IMR-90 (cell line): ENCODE results near the gene COMP. TPM values are rescaled to one million over a fixed set of nuclear protein-coding genes. Genes with fewer than 3 reads are reported as not detected.

Experiments used
- ATAC-seq: fragments of 200-7000 bp; cut with Tn5 transposase; 2 replicates; pipeline ENCODE4 v1.9.1; 2020; ENCODE audit warnings: low read depth, mild to moderate bottlenecking, moderate library complexity
- BruUV-seq: library from RNA; stranded (reverse); fragments of 400-500 nt; replicated peaks from 2 replicates; lab custom pipeline; 2021; lab: Mats Ljungman, UMichigan
- CTCF ChIA-PET: fragments of 300-600 bp; formaldehyde crosslinking; extraction: SDS; loops from one replicate; lab custom pipeline; 2021; ENCODE audit warnings: antibody characterized with exemption; lab: Yijun Ruan, JAX
- POLR2A ChIA-PET: fragments of 300-600 bp; sonication (Branson Sonifier 250); formaldehyde crosslinking; loops from one replicate; lab custom pipeline; 2022; ENCODE audit warnings: antibody characterized with exemption; ENCODE audit not compliant: unreplicated experiment; lab: Charles Lee
- DNase-seq: peaks from one replicate; pipeline ENCODE4 v3.0.0; 2013
- H2AFZ ChIP-seq: replicated peaks from 2 replicates; pipeline ENCODE3; 2013; ENCODE audit warnings: low read length, mild to moderate bottlenecking; ENCODE audit not compliant: poor library complexity
- H2AK5ac ChIP-seq: 2 replicates; pipeline ENCODE4 v1.6.1; 2013; ENCODE audit warnings: low read depth, low read length, inconsistent platforms
- H2AK9ac ChIP-seq: replicated peaks from 2 replicates; pipeline ENCODE3; 2013; ENCODE audit warnings: mild to moderate bottlenecking, low read depth, low read length, moderate library complexity; ENCODE audit not compliant: poor library complexity
- H2BK120ac ChIP-seq: 2 replicates; pipeline ENCODE4 v1.6.1; 2013; ENCODE audit warnings: low read depth, low read length, inconsistent platforms
- H2BK15ac ChIP-seq: 3 replicates; pipeline ENCODE4 v1.6.1; 2013; ENCODE audit warnings: low read depth, low read length, inconsistent platforms
- H2BK20ac ChIP-seq: 2 replicates; pipeline ENCODE4 v1.6.1; 2013; ENCODE audit warnings: low read depth, mild to moderate bottlenecking, inconsistent platforms, low read length, moderate library complexity
- H2BK5ac ChIP-seq: 2 replicates; pipeline ENCODE4 v1.6.1; 2013; ENCODE audit warnings: mild to moderate bottlenecking, low read depth, low read length, inconsistent platforms; ENCODE audit not compliant: poor library complexity, severe bottlenecking
- H3K14ac ChIP-seq: replicated peaks from 2 replicates; pipeline ENCODE4 v1.6.1; 2013; ENCODE audit warnings: low read depth, low read length, inconsistent platforms
- H3K18ac ChIP-seq: 2 replicates; pipeline ENCODE4 v1.6.1; 2013; ENCODE audit warnings: low read depth, low read length, control low read depth
- H3K23ac ChIP-seq: 2 replicates; pipeline ENCODE4 v1.6.1; 2013; ENCODE audit warnings: low read depth, low read length, inconsistent platforms
- H3K27ac ChIP-seq: 2 replicates; pipeline ENCODE4 v1.5.1; 2013; ENCODE audit warnings: mild to moderate bottlenecking, control low read depth, low read length; ENCODE audit not compliant: insufficient read depth
- H3K27me3 ChIP-seq: 2 replicates; pipeline ENCODE4 v1.6.1; 2013; ENCODE audit warnings: low read length; ENCODE audit not compliant: control insufficient read depth, insufficient read depth
- H3K36me3 ChIP-seq: 2 replicates; pipeline ENCODE4 v1.6.1; 2013; ENCODE audit warnings: low read length, mixed read lengths; ENCODE audit not compliant: control insufficient read depth, insufficient read depth
- H3K4ac ChIP-seq: 2 replicates; pipeline ENCODE4 v1.6.1; 2013; ENCODE audit warnings: low read depth, low read length, inconsistent platforms
- H3K4me1 ChIP-seq: 2 replicates; pipeline ENCODE4 v1.6.1; 2013; ENCODE audit warnings: low read length, mixed read lengths; ENCODE audit not compliant: control insufficient read depth, insufficient read depth
- H3K4me2 ChIP-seq: 2 replicates; pipeline ENCODE4 v1.6.1; 2013; ENCODE audit warnings: low read depth, mild to moderate bottlenecking, control low read depth, low read length, moderate library complexity
- H3K4me3 ChIP-seq: 2 replicates; pipeline ENCODE4 v1.5.1; 2013; ENCODE audit warnings: low read depth, mild to moderate bottlenecking, control low read depth, low read length, moderate library complexity; ENCODE audit not compliant: insufficient read depth
- H3K56ac ChIP-seq: 2 replicates; pipeline ENCODE4 v1.6.1; 2013; ENCODE audit warnings: low read length, inconsistent platforms; ENCODE audit not compliant: insufficient read depth; ENCODE audit errors: extremely low read depth
- H3K79me1 ChIP-seq, 2 experiments: 2 replicates each; pipeline ENCODE4 v1.6.1; 2013; ENCODE audit warnings: low read length in 2 of 2, inconsistent platforms in 1 of 2, low read depth in 1 of 2
- H3K9ac ChIP-seq: 2 replicates; pipeline ENCODE4 v1.6.1; 2013; ENCODE audit warnings: low read depth, low read length, control low read depth
- H3K9me1 ChIP-seq: 2 replicates; pipeline ENCODE4 v1.6.1; 2013; ENCODE audit warnings: low read length, inconsistent platforms; ENCODE audit not compliant: insufficient read depth
- H3K9me3 ChIP-seq: 2 replicates; pipeline ENCODE4 v1.6.1; 2013; ENCODE audit warnings: low read length; ENCODE audit not compliant: control insufficient read depth, insufficient read depth
- H4K20me1 ChIP-seq: 2 replicates; pipeline ENCODE4 v1.6.1; 2013; ENCODE audit warnings: low read length, inconsistent platforms; ENCODE audit not compliant: insufficient read depth
- H4K5ac ChIP-seq: 2 replicates; pipeline ENCODE4 v1.6.1; 2013; ENCODE audit warnings: mild to moderate bottlenecking, low read depth, low read length, control low read depth
- H4K8ac ChIP-seq, 2 experiments: 2 replicates each; pipeline ENCODE4 v1.6.1; 2013; ENCODE audit warnings: low read depth in 2 of 2, low read length in 2 of 2, control low read depth in 1 of 2, inconsistent platforms in 1 of 2
- H4K91ac ChIP-seq: 2 replicates; pipeline ENCODE4 v1.6.1; 2013; ENCODE audit warnings: low read depth, low read length, inconsistent platforms; ENCODE audit not compliant: insufficient read depth
- BHLHE40 ChIP-seq: fragments of 150-350 bp; IDR thresholded peaks from 2 replicates; pipeline ENCODE4 v1.6.1; 2016; ENCODE audit warnings: mild to moderate bottlenecking, low read depth, low read length
- CEBPB ChIP-seq: IDR thresholded peaks from 2 replicates; pipeline ENCODE4 v1.6.1; 2012; ENCODE audit warnings: low read depth, low read length, improper control_type of control experiment
- FOS ChIP-seq: fragments of 150-350 bp; IDR thresholded peaks from 2 replicates; pipeline ENCODE4 v1.6.1; 2016; ENCODE audit warnings: low read depth, low read length
- MAZ ChIP-seq: IDR thresholded peaks from 2 replicates; pipeline ENCODE4 v1.6.1; 2012; ENCODE audit warnings: low read depth, mild to moderate bottlenecking, low read length, improper control_type of control experiment, moderate library complexity, borderline replicate concordance
- MXI1 ChIP-seq: IDR thresholded peaks from 2 replicates; pipeline ENCODE4 v1.6.1; 2012; ENCODE audit warnings: low read depth, mild to moderate bottlenecking, low read length, moderate library complexity, borderline replicate concordance
- NFE2L2 ChIP-seq: fragments of 150-350 bp; IDR thresholded peaks from 2 replicates; pipeline ENCODE4 v1.6.1; 2016; ENCODE audit warnings: low read depth, mild to moderate bottlenecking, low read length
- POLR2A ChIP-seq: IDR thresholded peaks from 2 replicates; pipeline ENCODE4 v1.6.1; 2012; ENCODE audit warnings: mild to moderate bottlenecking, low read depth, low read length
- RAD21 ChIP-seq: IDR thresholded peaks from 2 replicates; pipeline ENCODE4 v1.6.1; 2012; ENCODE audit warnings: low read length, improper control_type of control experiment
- RCOR1 ChIP-seq: IDR thresholded peaks from 2 replicates; pipeline ENCODE4 v1.6.1; 2012; ENCODE audit warnings: mild to moderate bottlenecking, low read length, improper control_type of control experiment; ENCODE audit not compliant: insufficient replicate concordance
- RFX5 ChIP-seq: IDR thresholded peaks from 2 replicates; pipeline ENCODE4 v1.8.0; 2012; ENCODE audit warnings: low read depth, mild to moderate bottlenecking, low read length, moderate library complexity
- WGBS, 2 experiments: methylation state at CpG; one replicate each; pipeline versions ENCODE4 v1.1.5 to v1.1.7; 2013; ENCODE audit warnings: missing lambda C conversion rate in 2 of 2; ENCODE audit not compliant: insufficient read length in 1 of 2; ENCODE audit errors: extremely low coverage in 2 of 2; 5-methylcytosine and 5-hydroxymethylcytosine counted together
- dilution Hi-C: fragments of 300-500 bp; cut with HindIII; formaldehyde crosslinking; loops from one replicate; pipeline ENCODE4 v1.14.3; 2018; ENCODE audit warnings: low sequenced_read_pairs; ENCODE audit not compliant: unreplicated experiment
- in situ Hi-C: fragments of 300-500 bp; cut with MboI; formaldehyde crosslinking; loops from 3 replicates; pipeline ENCODE4 v1.14.3; 2019; ENCODE audit warnings: low sequenced_read_pairs, inconsistent platforms, mixed read lengths
- intact Hi-C: fragments of 100-400 bp; cut with micrococcal nuclease; formaldehyde crosslinking; loops from 2 replicates; pipeline ENCODE4 v1.10.0; 2022
- polyA plus RNA-seq, 3 experiments: library from polyadenylated mRNA; depleted of rRNA; stranded (reverse); fragments of >200 nt; gene quantifications; 2 replicates each; pipeline ENCODE4 v1.2.3, GENCODE V29; 2012; ENCODE audit warnings: low replicate concordance in 1 of 3
- total RNA-seq: library from RNA; depleted of rRNA; stranded (reverse); fragments of >200 nt; gene quantifications from 2 replicates; pipeline ENCODE4 v1.2.3, GENCODE V29; 2012
- TF ChIP-seq, protein P1 (sequence below): conservative IDR thresholded peaks from 2 replicates; pipeline ENCODE4 v1.5.1; 2012; ENCODE audit warnings: mild to moderate bottlenecking, low read depth, low read length, improper control_type of control experiment
- TF ChIP-seq, protein P2 (sequence below): fragments of 150-350 bp; IDR thresholded peaks from 2 replicates; pipeline ENCODE4 v1.6.1; 2017; ENCODE audit warnings: mild to moderate bottlenecking, antibody characterized with exemption, low read length, low read depth
- TF ChIP-seq, protein P3 (sequence below): fragments of 150-350 bp; IDR thresholded peaks from 2 replicates; pipeline ENCODE4 v1.6.1; 2016; ENCODE audit warnings: low read depth, mild to moderate bottlenecking, low read length, moderate library complexity, borderline replicate concordance

COMP gene
- total and polyA plus RNA-seq, 2 of the 4 experiments (the other 2 are of a cell fraction), result under 0.01 to 0.43 TPM

DNA sequence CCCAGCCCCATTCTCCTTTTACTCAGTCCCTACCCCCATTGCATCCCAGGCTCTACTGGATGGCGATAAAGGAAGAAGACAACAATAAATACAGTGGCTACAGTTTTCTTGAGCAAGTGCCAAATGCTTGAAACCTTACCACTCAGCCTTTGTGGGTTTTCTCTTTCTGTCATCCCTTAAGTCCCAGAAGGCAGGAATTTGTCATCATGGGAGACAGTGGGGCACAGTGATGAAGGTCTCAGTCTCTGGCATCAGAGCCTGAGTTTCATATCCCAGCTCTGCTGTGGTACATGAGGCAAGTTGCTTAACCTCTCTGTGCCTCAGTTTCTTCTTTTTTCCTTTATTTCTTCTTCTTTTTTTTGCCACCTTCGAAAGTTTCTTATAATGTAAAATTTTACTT is 5.1 kb upstream of the COMP start:
- TF ChIP-seq CEBPB (no peak), RAD21 (no peak), BHLHE40 (no peak), MAZ (no peak), POLR2A (no peak), RCOR1 (no peak), MXI1 (no peak), NFE2L2 (no peak), RFX5 (no peak), FOS (no peak)
- TF ChIP-seq, protein P1, sequence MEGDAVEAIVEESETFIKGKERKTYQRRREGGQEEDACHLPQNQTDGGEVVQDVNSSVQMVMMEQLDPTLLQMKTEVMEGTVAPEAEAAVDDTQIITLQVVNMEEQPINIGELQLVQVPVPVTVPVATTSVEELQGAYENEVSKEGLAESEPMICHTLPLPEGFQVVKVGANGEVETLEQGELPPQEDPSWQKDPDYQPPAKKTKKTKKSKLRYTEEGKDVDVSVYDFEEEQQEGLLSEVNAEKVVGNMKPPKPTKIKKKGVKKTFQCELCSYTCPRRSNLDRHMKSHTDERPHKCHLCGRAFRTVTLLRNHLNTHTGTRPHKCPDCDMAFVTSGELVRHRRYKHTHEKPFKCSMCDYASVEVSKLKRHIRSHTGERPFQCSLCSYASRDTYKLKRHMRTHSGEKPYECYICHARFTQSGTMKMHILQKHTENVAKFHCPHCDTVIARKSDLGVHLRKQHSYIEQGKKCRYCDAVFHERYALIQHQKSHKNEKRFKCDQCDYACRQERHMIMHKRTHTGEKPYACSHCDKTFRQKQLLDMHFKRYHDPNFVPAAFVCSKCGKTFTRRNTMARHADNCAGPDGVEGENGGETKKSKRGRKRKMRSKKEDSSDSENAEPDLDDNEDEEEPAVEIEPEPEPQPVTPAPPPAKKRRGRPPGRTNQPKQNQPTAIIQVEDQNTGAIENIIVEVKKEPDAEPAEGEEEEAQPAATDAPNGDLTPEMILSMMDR, result no peak
- TF ChIP-seq, protein P2, sequence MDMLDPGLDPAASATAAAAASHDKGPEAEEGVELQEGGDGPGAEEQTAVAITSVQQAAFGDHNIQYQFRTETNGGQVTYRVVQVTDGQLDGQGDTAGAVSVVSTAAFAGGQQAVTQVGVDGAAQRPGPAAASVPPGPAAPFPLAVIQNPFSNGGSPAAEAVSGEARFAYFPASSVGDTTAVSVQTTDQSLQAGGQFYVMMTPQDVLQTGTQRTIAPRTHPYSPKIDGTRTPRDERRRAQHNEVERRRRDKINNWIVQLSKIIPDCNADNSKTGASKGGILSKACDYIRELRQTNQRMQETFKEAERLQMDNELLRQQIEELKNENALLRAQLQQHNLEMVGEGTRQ, result no peak
- TF ChIP-seq, protein P3, sequence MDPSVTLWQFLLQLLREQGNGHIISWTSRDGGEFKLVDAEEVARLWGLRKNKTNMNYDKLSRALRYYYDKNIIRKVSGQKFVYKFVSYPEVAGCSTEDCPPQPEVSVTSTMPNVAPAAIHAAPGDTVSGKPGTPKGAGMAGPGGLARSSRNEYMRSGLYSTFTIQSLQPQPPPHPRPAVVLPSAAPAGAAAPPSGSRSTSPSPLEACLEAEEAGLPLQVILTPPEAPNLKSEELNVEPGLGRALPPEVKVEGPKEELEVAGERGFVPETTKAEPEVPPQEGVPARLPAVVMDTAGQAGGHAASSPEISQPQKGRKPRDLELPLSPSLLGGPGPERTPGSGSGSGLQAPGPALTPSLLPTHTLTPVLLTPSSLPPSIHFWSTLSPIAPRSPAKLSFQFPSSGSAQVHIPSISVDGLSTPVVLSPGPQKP, result no peak
- no peaks in the 10 kb centered on the region for H3K9me1 ChIP-seq
- intact Hi-C loops, result no loop called here
- H3K14ac ChIP-seq, result no peak overlapping the region
- no peak overlapping the region for H3K56ac ChIP-seq
- no TSS peak for BruUV-seq
- H2AK5ac ChIP-seq, result no peak overlapping the region
- DNase-seq, result no peak
- H4K91ac ChIP-seq, result no peak overlapping the region
- POLR2A ChIA-PET, result no interaction called here
- H3K4me3 ChIP-seq, result no peak overlapping the region
- no peaks in the 10 kb centered on the region; the same call in 1 of the 2 replicates for H4K20me1 ChIP-seq
- H3K27me3 ChIP-seq, result peaks cover 61% of the 10 kb centered on the region
- no peaks in the 10 kb centered on the region for H3K4me1 ChIP-seq
- no peak overlapping the region for H3K27ac ChIP-seq
- in situ Hi-C loops, result no loop called here
- H3K79me1 ChIP-seq, result no peaks in the 10 kb centered on the region
- H3K4ac ChIP-seq, result no peak overlapping the region
- ATAC-seq, result no peak
- H3K23ac ChIP-seq, result no peak overlapping the region
- WGBS, 2 experiments, result no CpG with 5 or more reads among the region's 2 CpGs
- no peak overlapping the region for H2BK15ac ChIP-seq
- no peak overlapping the region for H3K9ac ChIP-seq
- H2BK5ac ChIP-seq, result no peak overlapping the region
- H4K5ac ChIP-seq, result no peak overlapping the region
- no peak overlapping the region for H2AK9ac ChIP-seq
- H4K8ac ChIP-seq, result no peak overlapping the region
- H3K9me3 ChIP-seq, result peaks cover 4% of the 10 kb centered on the region; the same call in 1 of the 2 replicates
- no peak overlapping the region for H2BK20ac ChIP-seq
- CTCF ChIA-PET, result interaction anchor here (0.5 kb wide), 1 partner anchor 279 kb away, joined by 3 read pairs; no protein-coding TSS in a partner anchor
- H3K18ac ChIP-seq, result no peak overlapping the region
- H3K4me2 ChIP-seq, result no peak overlapping the region
- dilution Hi-C loops, result no loop called here
- H2AFZ ChIP-seq, result no peak overlapping the region
- H3K36me3 ChIP-seq, result no peaks in the 10 kb centered on the region
- H2BK120ac ChIP-seq, result no peak overlapping the region
